Neutrophil (primary cell): ENCODE data around the gene NCOA1.

Experiments used
- H3K27ac ChIP-seq: fragments of 200-600 bp; sonication (generic); 2 replicates; pipeline ENCODE4 v1.5.1; 2016; ENCODE audit warnings: mild to moderate bottlenecking, moderate library complexity
- H3K27me3 ChIP-seq: fragments of 200-600 bp; sonication (generic); 2 replicates; pipeline ENCODE4 v1.6.0; 2016; ENCODE audit warnings: mild to moderate bottlenecking
- H3K36me3 ChIP-seq: fragments of 200-600 bp; sonication (generic); 2 replicates; pipeline ENCODE4 v1.5.1; 2017
- H3K4me1 ChIP-seq, 2 experiments: fragments of 200-600 bp in 1 of 2; sonication (generic) in 1 of 2; 1 replicate in 1 of 2; 2 replicates in 1 of 2; pipeline versions ENCODE4 v1.5.1 to v1.6.1; 2013 to 2016; ENCODE audit warnings: low read depth in 1 of 2, low read length in 1 of 2, mild to moderate bottlenecking in 1 of 2, moderate library complexity in 1 of 2; ENCODE audit not compliant: control insufficient read depth in 1 of 2, insufficient read depth in 1 of 2
- H3K4me3 ChIP-seq, 2 experiments: fragments of 200-600 bp in 1 of 2; sonication (generic) in 1 of 2; 1 replicate in 1 of 2; 2 replicates in 1 of 2; pipeline ENCODE4 v1.5.1; 2013 to 2016; ENCODE audit warnings: low read depth in 1 of 2, low read length in 1 of 2, mild to moderate bottlenecking in 1 of 2, moderate library complexity in 1 of 2
- H3K9me3 ChIP-seq: fragments of 200-600 bp; sonication (generic); 2 replicates; pipeline ENCODE4 v1.5.1; 2016
- CTCF ChIP-seq: fragments of 200-600 bp; sonication (generic); IDR thresholded peaks from 2 replicates; pipeline ENCODE4 v1.5.1; 2016; ENCODE audit warnings: antibody characterized with exemption

NCOA1 gene

GRCh38 chr2:24644032-24644431 lies 153.0 kb downstream of the NCOA1 start:
- H3K9me3 ChIP-seq = no peaks in the 10 kb centered on the region
- no peaks in the 10 kb centered on the region for H3K36me3 ChIP-seq
- TF ChIP-seq CTCF = no peak
- H3K4me3 ChIP-seq = no peak overlapping the region
- no peak overlapping the region for H3K27ac ChIP-seq
- H3K27me3 ChIP-seq = no peaks in the 10 kb centered on the region
- H3K4me1 ChIP-seq = no peaks in the 10 kb centered on the region

GRCh38 chr2:24650997-24651642 lies 160.1 kb downstream of the NCOA1 start:
- H3K27ac ChIP-seq = no peak overlapping the region
- no peaks in the 10 kb centered on the region for H3K9me3 ChIP-seq
- peaks cover 17 to 24% of the 10 kb centered on the region in 2 experiments for H3K4me1 ChIP-seq
- no peaks in the 10 kb centered on the region for H3K27me3 ChIP-seq
- no peaks in the 10 kb centered on the region for H3K36me3 ChIP-seq
- no peak for TF ChIP-seq CTCF
- no peak overlapping the region for H3K4me3 ChIP-seq

- no peaks in the 10 kb centered on the region for H3K36me3 ChIP-seq
- peak overlapping the region; percentile 72 for H3K27ac ChIP-seq
- H3K27me3 ChIP-seq = no peaks in the 10 kb centered on the region
- no peak overlapping the region for H3K4me3 ChIP-seq
- H3K9me3 ChIP-seq = no peaks in the 10 kb centered on the region
- H3K4me1 ChIP-seq = peaks cover 17 to 24% of the 10 kb centered on the region in 2 experiments
- no peak for TF ChIP-seq CTCF
Observed at GRCh38 chr2:24651643-24652003, 160.6 kb downstream of the NCOA1 start.

GRCh38 chr2:24652265-24653182 lies 161.5 kb downstream of the NCOA1 start:
- Histone ChIP-seq H3K4me1 (peaks cover 17 to 24% of the 10 kb centered on the region in 2 experiments), H3K36me3 (no peaks in the 10 kb centered on the region), H3K4me3 (no peak overlapping the region), H3K27ac (peak overlapping the region; percentile 72), H3K9me3 (no peaks in the 10 kb centered on the region), H3K27me3 (no peaks in the 10 kb centered on the region)
- no peak for TF ChIP-seq CTCF

- H3K27ac ChIP-seq = no peak overlapping the region
- peaks cover 10 to 14% of the 10 kb centered on the region in 2 experiments for H3K4me1 ChIP-seq
- TF ChIP-seq CTCF = no peak
- peaks cover 21% of the 10 kb centered on the region for H3K36me3 ChIP-seq
- H3K9me3 ChIP-seq = no peaks in the 10 kb centered on the region
- H3K4me3 ChIP-seq = no peak overlapping the region
- H3K27me3 ChIP-seq = no peaks in the 10 kb centered on the region
Observed at GRCh38 chr2:24657818-24658217, 166.8 kb downstream of the NCOA1 start.
